HL-60 (cell line): ENCODE data around the gene FMO3.

Experiments used
- CTCF ChIP-seq: IDR thresholded peaks from one replicate; pipeline ENCODE4 v1.5.1; 2011; ENCODE audit warnings: low read length, control low read depth, inconsistent platforms; ENCODE audit not compliant: insufficient read depth
- GABPA ChIP-seq: IDR thresholded peaks from 2 replicates; pipeline ENCODE4 v1.6.1; 2012; ENCODE audit warnings: low read depth
- POLR2AphosphoS5 ChIP-seq: IDR thresholded peaks from 2 replicates; pipeline ENCODE4 v1.6.1; 2012; ENCODE audit warnings: low read depth
- SPI1 ChIP-seq: IDR thresholded peaks from 2 replicates; pipeline ENCODE4 v1.6.1; 2012; ENCODE audit warnings: low read depth, mild to moderate bottlenecking, borderline replicate concordance

GRCh38 chr1:171159148-171159547 is 68.4 kb downstream of the FMO3 start:
- no peak for TF ChIP-seq CTCF
- no peak for TF ChIP-seq POLR2AphosphoS5
- TF ChIP-seq GABPA = no peak
- no peak for TF ChIP-seq SPI1
